Measurements from ENCODE around the gene HAUS7.

HAUS7 gene

DNA sequence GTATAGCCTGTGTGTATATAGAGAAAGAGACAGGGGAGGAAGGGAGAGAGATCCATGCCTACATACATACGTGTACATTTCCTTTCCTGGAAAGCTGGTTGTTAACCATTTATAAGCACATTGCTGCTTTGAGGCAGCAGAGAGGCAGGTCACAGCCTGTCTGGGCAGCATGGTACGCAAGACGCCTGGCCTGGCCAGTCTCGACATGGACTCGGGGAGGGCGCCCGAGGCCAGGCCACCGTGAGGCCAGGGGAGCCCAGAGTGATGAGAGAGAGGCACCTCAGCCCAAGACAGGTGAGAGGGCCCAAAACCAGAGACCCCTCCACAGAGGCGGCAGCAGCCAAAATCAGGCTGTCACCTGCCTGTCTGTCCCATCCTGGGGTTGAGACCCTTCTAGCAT is 28.4 kb downstream of the HAUS7 start:
- Histone ChIP-seq H3K27ac (ENCODE audit: insufficient read depth, low read length, poor library complexity, severe bottlenecking) (no peak overlapping the region), H3K4me1 (ENCODE audit: control insufficient read depth, insufficient read depth, low read length, poor library complexity, severe bottlenecking) (no peaks in the 10 kb centered on the region), H3K9me3 (ENCODE audit: control insufficient read depth, low read length) (no peaks in the 10 kb centered on the region), H3K27me3 (replicated peaks; ENCODE audit: control insufficient read depth, insufficient read depth, low read length, poor library complexity, severe bottlenecking) (no peaks in the 10 kb centered on the region), H3K4me3 (ENCODE audit: insufficient read depth, low read depth, low read length, poor library complexity, severe bottlenecking) (no peak overlapping the region), H3K36me3 (ENCODE audit: control insufficient read depth, insufficient read depth, low read length) (no peaks in the 10 kb centered on the region)
- DNase-seq: no peak

DNA sequence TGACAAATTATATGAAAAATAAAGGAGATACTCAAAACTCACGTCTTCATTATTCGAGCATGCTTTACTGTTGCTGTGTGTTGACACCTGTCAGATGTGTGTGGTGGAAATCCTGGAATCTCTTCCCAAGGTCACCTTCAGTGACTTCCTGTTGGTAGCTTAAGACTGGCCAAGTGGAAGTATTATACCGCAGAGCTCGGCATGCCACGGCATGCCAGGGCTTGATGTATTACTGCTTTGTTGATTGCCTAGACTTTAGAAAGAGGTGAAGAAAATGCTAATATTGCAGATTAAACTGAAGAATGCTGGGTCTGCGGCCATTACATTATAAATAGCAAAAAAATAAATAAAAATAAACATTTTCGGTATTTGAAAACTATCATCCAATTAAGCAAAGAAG is 29.1 kb downstream of the HAUS7 start:
- no peaks in the 10 kb centered on the region for H3K36me3 ChIP-seq (ENCODE audit: control insufficient read depth, insufficient read depth, low read length)
- H3K4me1 ChIP-seq (ENCODE audit: control insufficient read depth, insufficient read depth, low read length, poor library complexity, severe bottlenecking): no peaks in the 10 kb centered on the region
- no peaks in the 10 kb centered on the region for H3K9me3 ChIP-seq (ENCODE audit: control insufficient read depth, low read length)
- H3K27ac ChIP-seq (ENCODE audit: insufficient read depth, low read length, poor library complexity, severe bottlenecking): no peak overlapping the region
- no peak overlapping the region for H3K4me3 ChIP-seq (ENCODE audit: insufficient read depth, low read depth, low read length, poor library complexity, severe bottlenecking)
- no peak for DNase-seq
- no peaks in the 10 kb centered on the region for H3K27me3 ChIP-seq (replicated peaks; ENCODE audit: control insufficient read depth, insufficient read depth, low read length, poor library complexity, severe bottlenecking)

DNA sequence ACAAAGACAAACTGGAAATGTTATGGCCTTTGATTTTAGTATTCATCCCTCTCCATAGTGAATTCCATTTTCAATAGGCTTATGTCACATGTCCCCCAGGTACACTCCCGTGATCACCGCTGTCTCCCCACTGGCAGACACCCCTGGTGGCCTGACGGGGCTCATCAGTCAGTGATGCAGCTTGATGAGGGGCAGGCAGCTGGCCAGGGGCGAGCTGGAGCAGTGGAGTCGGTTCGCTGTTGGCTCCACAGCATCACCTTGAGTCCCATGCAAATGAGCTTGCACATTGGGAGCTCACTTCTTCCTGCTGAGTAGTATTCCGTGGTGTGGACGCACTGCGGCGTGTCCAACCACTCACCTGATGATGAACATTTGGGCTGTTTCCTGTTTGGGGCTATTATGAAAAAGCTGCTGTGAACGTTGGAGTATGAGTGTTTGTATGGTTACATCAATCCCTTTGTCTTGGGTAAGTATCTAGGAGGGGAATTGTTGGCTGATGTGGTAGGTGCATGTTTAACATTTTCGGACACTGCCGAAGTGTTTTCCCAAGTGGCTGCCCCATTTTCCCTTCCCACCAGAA is 29.7 kb downstream of the HAUS7 start:
- Histone ChIP-seq H3K4me1 (ENCODE audit: control insufficient read depth, insufficient read depth, low read length, poor library complexity, severe bottlenecking) (no peaks in the 10 kb centered on the region), H3K27ac (ENCODE audit: insufficient read depth, low read length, poor library complexity, severe bottlenecking) (no peak overlapping the region), H3K4me3 (ENCODE audit: insufficient read depth, low read depth, low read length, poor library complexity, severe bottlenecking) (no peak overlapping the region), H3K9me3 (ENCODE audit: control insufficient read depth, low read length) (no peaks in the 10 kb centered on the region), H3K36me3 (ENCODE audit: control insufficient read depth, insufficient read depth, low read length) (no peaks in the 10 kb centered on the region), H3K27me3 (replicated peaks; ENCODE audit: control insufficient read depth, insufficient read depth, low read length, poor library complexity, severe bottlenecking) (no peaks in the 10 kb centered on the region)
- no peak for DNase-seq

DNA sequence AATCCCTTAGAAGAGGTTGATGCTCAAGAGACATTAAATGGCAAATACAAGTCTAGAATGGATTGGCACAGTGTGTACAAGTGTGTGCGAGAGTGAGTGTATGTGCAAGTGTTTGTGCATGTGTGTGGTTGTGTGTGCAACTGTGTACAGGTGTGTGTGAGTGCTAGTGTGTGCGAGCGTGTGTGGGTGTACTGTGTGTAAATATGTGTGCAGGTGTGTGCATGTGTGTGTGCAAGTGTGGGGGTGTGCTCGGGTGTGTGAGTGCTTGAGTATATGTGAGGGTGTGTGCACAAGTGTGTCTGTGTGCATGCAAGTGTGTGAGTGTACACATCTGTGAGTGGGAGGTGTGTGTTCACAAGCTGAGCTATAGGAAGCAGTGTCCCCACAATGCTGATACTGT is 30.4 kb downstream of the HAUS7 start:
- H3K4me3 ChIP-seq (ENCODE audit: insufficient read depth, low read depth, low read length, poor library complexity, severe bottlenecking): no peak overlapping the region
- H3K27ac ChIP-seq (ENCODE audit: insufficient read depth, low read length, poor library complexity, severe bottlenecking): no peak overlapping the region
- H3K9me3 ChIP-seq (ENCODE audit: control insufficient read depth, low read length): no peaks in the 10 kb centered on the region
- no peaks in the 10 kb centered on the region for H3K36me3 ChIP-seq (ENCODE audit: control insufficient read depth, insufficient read depth, low read length)
- no peak for DNase-seq
- no peaks in the 10 kb centered on the region for H3K4me1 ChIP-seq (ENCODE audit: control insufficient read depth, insufficient read depth, low read length, poor library complexity, severe bottlenecking)
- H3K27me3 ChIP-seq (replicated peaks; ENCODE audit: control insufficient read depth, insufficient read depth, low read length, poor library complexity, severe bottlenecking): no peaks in the 10 kb centered on the region

DNA sequence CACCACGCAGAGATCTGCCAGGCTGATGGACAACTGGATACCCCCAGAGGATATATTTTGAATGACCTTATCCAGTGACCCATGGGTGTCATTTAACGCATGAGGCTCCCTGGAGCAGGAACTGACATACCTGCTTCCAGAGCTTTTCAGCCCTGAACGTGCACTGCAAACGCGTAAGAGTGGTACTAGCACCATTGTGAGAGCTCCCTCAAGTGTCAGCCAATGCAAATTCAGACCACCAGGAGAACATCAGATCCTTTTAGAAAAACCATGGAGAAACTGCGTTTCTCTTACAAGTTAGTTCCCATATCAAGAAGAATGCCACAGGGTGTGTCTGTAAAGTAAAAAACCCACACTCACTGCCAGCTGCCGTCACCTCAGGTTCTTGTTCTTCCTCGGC is 31.8 kb downstream of the HAUS7 start:
- H3K27me3 ChIP-seq (replicated peaks; ENCODE audit: control insufficient read depth, insufficient read depth, low read length, poor library complexity, severe bottlenecking): no peaks in the 10 kb centered on the region
- no peaks in the 10 kb centered on the region for H3K9me3 ChIP-seq (ENCODE audit: control insufficient read depth, low read length)

DNA sequence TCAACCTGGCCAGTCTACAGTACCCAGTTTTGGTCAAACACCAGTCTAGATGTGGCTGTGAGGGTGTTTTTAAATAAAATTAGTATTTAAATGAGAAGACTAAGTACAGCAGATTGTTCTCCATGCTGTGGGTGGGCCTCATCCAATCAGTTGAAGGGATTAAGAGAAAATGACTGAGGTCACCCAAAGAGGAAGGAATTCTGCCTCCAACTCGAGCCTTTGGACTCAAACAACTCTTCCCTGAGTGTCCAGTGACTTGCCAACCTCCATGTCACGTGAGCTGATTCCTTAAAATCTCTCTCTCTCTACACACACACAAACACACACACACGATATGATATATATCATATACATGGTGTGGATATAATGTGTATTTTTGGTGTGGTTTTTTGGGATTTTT is 34.5 kb downstream of the HAUS7 start:
- no peaks in the 10 kb centered on the region for H3K27me3 ChIP-seq (replicated peaks; ENCODE audit: control insufficient read depth, insufficient read depth, low read length, poor library complexity, severe bottlenecking)
- no peak overlapping the region for H3K4me3 ChIP-seq (ENCODE audit: insufficient read depth, low read depth, low read length, poor library complexity, severe bottlenecking)
- H3K9me3 ChIP-seq (ENCODE audit: control insufficient read depth, low read length): no peaks in the 10 kb centered on the region
- no peak for DNase-seq
- H3K4me1 ChIP-seq (ENCODE audit: control insufficient read depth, insufficient read depth, low read length, poor library complexity, severe bottlenecking): no peaks in the 10 kb centered on the region
- H3K27ac ChIP-seq (ENCODE audit: insufficient read depth, low read length, poor library complexity, severe bottlenecking): no peak overlapping the region
- H3K36me3 ChIP-seq (ENCODE audit: control insufficient read depth, insufficient read depth, low read length): no peaks in the 10 kb centered on the region

More for the DNA sequence above, 31.8 kb downstream of the HAUS7 start:
- Histone ChIP-seq H3K27ac (ENCODE audit: insufficient read depth, low read length, poor library complexity, severe bottlenecking) (no peak overlapping the region), H3K4me1 (ENCODE audit: control insufficient read depth, insufficient read depth, low read length, poor library complexity, severe bottlenecking) (no peaks in the 10 kb centered on the region), H3K4me3 (ENCODE audit: insufficient read depth, low read depth, low read length, poor library complexity, severe bottlenecking) (no peak overlapping the region), H3K36me3 (ENCODE audit: control insufficient read depth, insufficient read depth, low read length) (no peaks in the 10 kb centered on the region)
- DNase-seq: no peak

DNA sequence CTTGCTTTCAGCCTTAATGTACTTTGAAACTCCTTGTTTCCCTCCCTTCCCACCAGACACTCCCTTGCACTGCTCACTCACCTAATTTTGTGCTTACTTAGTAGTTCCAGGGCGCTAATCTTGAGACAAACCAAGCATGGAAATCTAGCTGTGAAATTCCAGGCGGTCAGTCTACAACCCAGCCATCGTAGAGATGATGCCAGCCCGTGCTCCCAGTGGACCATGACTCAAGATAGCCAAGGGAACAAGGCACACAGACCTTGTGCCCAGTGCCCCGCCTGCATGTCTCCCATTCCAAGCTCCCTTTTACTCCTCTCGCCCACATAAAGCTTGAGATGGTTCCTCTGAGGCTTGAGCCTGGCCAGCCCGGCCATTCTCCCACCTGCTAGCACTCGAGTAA is 35.6 kb downstream of the HAUS7 start:
- no peak for DNase-seq
- Histone ChIP-seq H3K4me3 (ENCODE audit: insufficient read depth, low read depth, low read length, poor library complexity, severe bottlenecking) (no peak overlapping the region), H3K36me3 (ENCODE audit: control insufficient read depth, insufficient read depth, low read length) (no peaks in the 10 kb centered on the region), H3K4me1 (ENCODE audit: control insufficient read depth, insufficient read depth, low read length, poor library complexity, severe bottlenecking) (no peaks in the 10 kb centered on the region), H3K9me3 (ENCODE audit: control insufficient read depth, low read length) (no peaks in the 10 kb centered on the region), H3K27me3 (replicated peaks; ENCODE audit: control insufficient read depth, insufficient read depth, low read length, poor library complexity, severe bottlenecking) (no peaks in the 10 kb centered on the region), H3K27ac (ENCODE audit: insufficient read depth, low read length, poor library complexity, severe bottlenecking) (no peak overlapping the region)

DNA sequence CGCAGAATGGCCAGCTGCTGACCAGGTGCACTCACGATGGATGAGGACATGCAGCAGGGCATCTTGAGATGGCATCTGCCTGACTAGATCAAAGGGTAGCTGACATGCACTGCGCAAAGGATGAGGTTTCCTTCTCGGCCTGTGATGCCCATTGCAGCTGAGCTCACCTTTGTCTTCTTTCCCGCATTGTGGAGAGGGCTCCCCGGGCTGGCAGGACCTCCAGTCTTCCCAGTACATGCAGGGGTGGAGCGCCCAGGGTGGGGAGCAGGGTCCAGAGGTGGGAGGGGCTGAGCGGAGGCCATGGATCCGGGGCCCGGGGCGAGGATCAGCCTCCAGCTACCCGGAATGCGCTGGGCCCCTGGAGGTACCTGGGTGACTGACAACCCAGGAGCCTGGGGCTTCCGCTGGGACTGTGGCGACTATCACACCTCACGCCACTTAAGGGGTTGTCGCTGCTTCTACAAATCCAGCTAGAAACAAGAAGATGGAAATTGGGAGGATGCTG is 36.5 kb downstream of the HAUS7 start:
- H3K36me3 ChIP-seq (ENCODE audit: control insufficient read depth, insufficient read depth, low read length): no peaks in the 10 kb centered on the region

DNA sequence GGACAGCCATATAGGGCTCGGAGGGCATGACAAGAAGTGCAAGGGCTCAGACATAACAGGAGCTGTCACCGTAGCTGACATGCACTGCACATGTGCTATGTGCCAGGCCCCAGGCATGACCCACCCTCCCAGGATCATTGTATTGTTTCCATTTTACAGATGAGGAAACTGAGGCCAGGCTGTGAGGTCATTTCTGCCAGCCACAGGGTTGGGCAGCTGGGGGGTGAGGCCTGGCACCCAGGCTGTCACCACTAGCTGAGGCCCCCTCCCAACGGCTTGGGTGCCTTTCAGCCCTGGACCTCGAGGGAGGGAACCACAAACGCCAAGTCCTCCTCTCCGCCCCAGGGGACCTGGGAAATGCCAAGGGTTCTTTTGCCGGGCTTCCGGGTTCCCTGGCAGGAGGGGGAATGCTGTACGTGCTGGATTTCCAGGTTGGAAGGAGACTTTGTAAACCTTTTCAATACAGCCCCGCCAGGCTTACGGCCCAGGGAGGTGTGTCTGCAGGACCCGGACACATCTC is 37.2 kb downstream of the HAUS7 start:
- no peaks in the 10 kb centered on the region for H3K9me3 ChIP-seq (ENCODE audit: control insufficient read depth, low read length)
- no peak overlapping the region for H3K27ac ChIP-seq (ENCODE audit: insufficient read depth, low read length, poor library complexity, severe bottlenecking)
- H3K27me3 ChIP-seq (replicated peaks; ENCODE audit: control insufficient read depth, insufficient read depth, low read length, poor library complexity, severe bottlenecking): no peaks in the 10 kb centered on the region
- no peak for DNase-seq
- no peaks in the 10 kb centered on the region for H3K36me3 ChIP-seq (ENCODE audit: control insufficient read depth, insufficient read depth, low read length)
- H3K4me1 ChIP-seq (ENCODE audit: control insufficient read depth, insufficient read depth, low read length, poor library complexity, severe bottlenecking): no peaks in the 10 kb centered on the region
- no peak overlapping the region for H3K4me3 ChIP-seq (ENCODE audit: insufficient read depth, low read depth, low read length, poor library complexity, severe bottlenecking)

More for the DNA sequence above, 36.5 kb downstream of the HAUS7 start:
- no peak for DNase-seq
- no peaks in the 10 kb centered on the region for H3K27me3 ChIP-seq (replicated peaks; ENCODE audit: control insufficient read depth, insufficient read depth, low read length, poor library complexity, severe bottlenecking)
- H3K9me3 ChIP-seq (ENCODE audit: control insufficient read depth, low read length): no peaks in the 10 kb centered on the region
- H3K4me3 ChIP-seq (ENCODE audit: insufficient read depth, low read depth, low read length, poor library complexity, severe bottlenecking): no peak overlapping the region
- H3K27ac ChIP-seq (ENCODE audit: insufficient read depth, low read length, poor library complexity, severe bottlenecking): no peak overlapping the region
- H3K4me1 ChIP-seq (ENCODE audit: control insufficient read depth, insufficient read depth, low read length, poor library complexity, severe bottlenecking): no peaks in the 10 kb centered on the region

DNA sequence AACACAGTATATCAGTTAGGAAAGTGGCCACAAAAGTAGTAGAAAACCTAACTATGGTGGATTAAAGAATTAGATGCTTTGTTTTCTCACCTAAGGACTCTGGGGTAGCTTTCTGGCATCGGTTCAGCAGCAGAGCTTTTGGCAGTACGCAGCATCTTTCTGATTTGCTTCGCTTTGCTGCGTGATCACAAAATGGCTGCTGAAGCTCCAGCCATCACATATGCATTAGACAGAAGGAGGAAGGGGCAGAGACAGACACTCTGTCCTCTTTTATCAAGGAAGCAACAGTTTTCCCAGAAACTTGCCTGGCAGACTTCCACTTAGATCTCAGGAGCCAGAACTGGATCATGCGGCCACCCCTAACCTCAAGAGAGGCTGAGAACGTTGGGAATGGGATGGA is 39.6 kb downstream of the HAUS7 start:
- no peak for DNase-seq
- Histone ChIP-seq H3K4me1 (ENCODE audit: control insufficient read depth, insufficient read depth, low read length, poor library complexity, severe bottlenecking) (no peaks in the 10 kb centered on the region), H3K27ac (ENCODE audit: insufficient read depth, low read length, poor library complexity, severe bottlenecking) (no peak overlapping the region), H3K27me3 (replicated peaks; ENCODE audit: control insufficient read depth, insufficient read depth, low read length, poor library complexity, severe bottlenecking) (no peaks in the 10 kb centered on the region), H3K36me3 (ENCODE audit: control insufficient read depth, insufficient read depth, low read length) (no peaks in the 10 kb centered on the region), H3K4me3 (ENCODE audit: insufficient read depth, low read depth, low read length, poor library complexity, severe bottlenecking) (no peak overlapping the region), H3K9me3 (ENCODE audit: control insufficient read depth, low read length) (no peaks in the 10 kb centered on the region)
